Measurements from ENCODE around the gene GOLPH3L.
"Not testable (repeated sequence)": the region's sequence is repeated elsewhere in the genome, so short reads cannot be mapped to it uniquely, and the experiment has no call there.

GOLPH3L gene

DNA sequence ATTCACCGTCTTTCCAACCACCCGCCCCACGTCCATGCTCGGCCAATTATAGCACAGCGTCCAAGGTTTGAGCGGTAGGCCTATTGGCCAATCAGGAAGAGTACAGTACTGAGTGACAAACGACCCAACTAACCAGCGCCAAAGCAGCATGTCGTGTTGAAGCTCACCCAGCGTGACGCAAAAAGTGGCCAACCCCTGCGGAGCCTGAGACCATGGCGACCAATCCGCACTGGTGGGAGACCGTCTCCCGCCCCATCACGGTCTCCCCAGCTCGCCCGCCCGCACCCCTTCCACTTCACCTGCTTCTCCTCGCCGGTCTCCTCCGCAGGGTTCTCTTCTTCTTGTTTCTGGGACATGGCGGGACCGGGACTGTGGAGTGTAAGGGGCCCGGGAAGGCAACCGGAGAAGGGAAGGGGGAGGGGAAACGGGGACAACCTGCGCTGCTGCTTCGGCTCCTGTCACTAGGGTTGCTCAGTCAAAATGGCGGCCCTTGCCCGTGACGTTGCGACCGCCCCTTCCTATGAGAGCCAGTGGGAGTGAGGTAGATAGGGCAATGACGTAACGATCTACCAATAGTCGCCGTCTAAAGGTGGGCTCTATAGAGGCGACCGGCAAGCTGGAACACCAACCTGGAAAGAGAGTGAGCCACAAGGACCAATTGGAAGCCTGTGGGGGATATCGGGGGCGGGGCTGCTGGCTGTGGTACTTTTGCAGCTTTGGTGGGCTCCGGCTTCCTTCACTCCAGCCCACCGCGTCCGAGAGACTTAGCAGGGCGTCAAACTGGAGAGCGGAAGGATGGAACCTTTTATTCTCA is 67.6 kb downstream of the GOLPH3L start, which contains the start of gene ENSA:
ENSA (minus strand) TSS at position 498 of the 814 bp plus-strand sequence; CDS start at position 356, 142 bp downstream.
- DNase-seq (ENCODE audit: low read depth): peak; percentile 100
- TF ChIP-seq CTCF (conservative IDR thresholded peaks at IDR 0.05; ENCODE audit: low read depth, low read length): no peak
- peak within 1 kb of the TSS; percentile 85 for H3K4me3 ChIP-seq (ENCODE audit: low read depth, low read length)

DNA sequence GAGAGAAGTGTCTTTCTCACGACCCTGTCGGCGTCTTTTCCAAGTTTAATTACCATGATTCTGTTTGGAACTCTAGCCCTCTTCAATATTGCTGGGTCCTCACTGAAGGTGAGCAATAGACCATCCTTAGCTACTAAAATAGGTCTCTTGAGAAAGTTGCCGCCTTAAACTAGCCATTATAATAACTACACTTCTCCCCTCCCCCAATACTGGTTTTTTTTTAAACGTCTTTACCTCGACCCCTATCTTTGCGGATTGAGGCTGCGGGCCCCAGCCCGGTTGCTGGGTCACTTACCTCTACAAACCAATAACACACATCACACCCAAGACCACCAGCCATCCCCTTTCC is 68.2 kb downstream of the GOLPH3L start:
- peak overlapping the region; percentile 85 for H3K4me3 ChIP-seq (ENCODE audit: low read depth, low read length)
- DNase-seq (ENCODE audit: low read depth): no peak
- TF ChIP-seq CTCF (conservative IDR thresholded peaks at IDR 0.05; ENCODE audit: low read depth, low read length): no peak

GRCh38 chr1:150627826-150628410 is 69.0 kb downstream of the GOLPH3L start:
- peak overlapping the region; percentile 85 for H3K4me3 ChIP-seq (ENCODE audit: low read depth, low read length)
- no peak for DNase-seq (ENCODE audit: low read depth)
- no peak for TF ChIP-seq CTCF (conservative IDR thresholded peaks at IDR 0.05; ENCODE audit: low read depth, low read length)

DNA sequence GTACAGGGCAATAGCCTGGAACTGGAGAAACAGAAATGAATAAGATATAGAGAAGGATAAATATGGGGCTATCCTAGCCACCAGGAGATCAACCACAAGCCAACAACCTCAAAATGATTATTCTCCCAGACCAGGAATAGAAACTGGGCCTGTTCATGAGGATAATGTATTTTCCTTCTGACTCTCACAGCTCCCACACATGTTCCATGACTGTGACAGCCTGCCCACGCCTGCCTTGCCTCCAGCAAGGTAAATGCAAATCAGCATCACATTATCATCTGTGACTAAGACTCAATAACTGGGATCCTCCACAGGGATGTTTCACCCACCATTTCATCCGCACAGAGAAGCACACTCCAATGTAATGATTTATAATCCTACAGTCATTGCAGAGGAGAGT is 70.8 kb downstream of the GOLPH3L start:
- no peak overlapping the region for H3K4me3 ChIP-seq (ENCODE audit: low read depth, low read length)
- no peak for DNase-seq (ENCODE audit: low read depth)
- TF ChIP-seq CTCF (conservative IDR thresholded peaks at IDR 0.05; ENCODE audit: low read depth, low read length): no peak

- H3K4me3 ChIP-seq (ENCODE audit: low read depth, low read length); DNase-seq (ENCODE audit: low read depth): not testable (repeated sequence)
These were observed 72.4 kb downstream of the GOLPH3L start for GRCh38 chr1:150624546-150624945.

DNA sequence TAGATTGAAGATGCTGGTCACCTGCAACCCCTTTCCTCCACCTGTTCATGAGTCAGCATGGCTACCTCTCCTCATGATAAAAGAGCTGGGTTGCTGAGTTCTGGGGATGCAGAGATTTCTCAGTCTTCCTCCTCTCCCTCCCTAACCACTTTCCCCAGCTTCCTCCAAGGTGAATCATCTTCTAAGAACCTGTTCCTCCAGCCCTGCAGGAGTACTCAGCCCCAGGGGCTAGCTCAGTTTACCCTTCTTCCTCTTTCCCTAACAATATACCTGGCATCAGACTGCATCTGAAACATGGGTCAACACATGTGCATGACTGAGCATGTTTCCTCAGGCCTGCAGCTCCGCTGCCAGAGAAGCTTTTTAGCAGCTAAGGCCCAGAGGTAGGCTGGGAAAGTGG is 72.8 kb downstream of the GOLPH3L start:
- not testable (repeated sequence) for DNase-seq (ENCODE audit: low read depth)

GRCh38 chr1:150622303-150622975 is 74.5 kb downstream of the GOLPH3L start:
- no peak overlapping the region for H3K4me3 ChIP-seq (ENCODE audit: low read depth, low read length)
- DNase-seq (ENCODE audit: low read depth): no peak
- no peak for TF ChIP-seq CTCF (conservative IDR thresholded peaks at IDR 0.05; ENCODE audit: low read depth, low read length)

More for the DNA sequence above, 72.8 kb downstream of the GOLPH3L start:
- H3K4me3 ChIP-seq (ENCODE audit: low read depth, low read length): not testable (repeated sequence)

Measured in choroid plexus epithelial cell (primary cell).